HepG2 (cell line): ENCODE measurements around the gene GMCL2. TPM values are rescaled to one million over a fixed set of nuclear protein-coding genes. Genes with fewer than 3 reads are reported as not detected.

Experiments
- ATAC-seq: fragments of 200-7000 bp; cut with Tn5 transposase; 3 replicates; pipeline ENCODE4 v1.9.1; 2020; ENCODE audit warnings: mild to moderate bottlenecking, moderate library complexity
- BruUV-seq: library from RNA; stranded (reverse); fragments of 400-500 nt; replicated peaks from 2 replicates; lab custom pipeline; 2021; lab: Mats Ljungman, UMichigan
- CTCF ChIA-PET: fragments of 300-600 bp; formaldehyde crosslinking; extraction: SDS; loops from one replicate; lab custom pipeline; 2021; ENCODE audit warnings: low total read pairs, inconsistent platforms, low intra/inter-chr PET ratio; lab: Yijun Ruan, JAX
- POLR2A ChIA-PET: fragments of 350-600 bp; sonication (Branson Sonifier 250); formaldehyde crosslinking; loops from one replicate; lab custom pipeline; 2020; ENCODE audit warnings: antibody characterized with exemption, inconsistent platforms; lab: Yijun Ruan, JAX
- DNase-seq: peaks from one replicate; pipeline ENCODE4 v3.0.0-alpha.2; 2015; ENCODE audit warnings: low spot score
- FAIRE-seq: peaks from 3 replicates; lab custom pipeline; 2011; peaks lifted over from hg19 to GRCh38; lab: Jason Lieb, UNC
- H2AFZ ChIP-seq: one replicate; pipeline ENCODE4 v1.6.1; 2011; ENCODE audit warnings: low read length, inconsistent platforms
- H3K27ac ChIP-seq: fragments of 300-600 bp; 3 replicates; pipeline ENCODE4 v1.8.0; 2011; ENCODE audit warnings: mixed run types, mild to moderate bottlenecking, mixed read lengths, low read length, inconsistent platforms; ENCODE audit not compliant: insufficient read depth; ENCODE audit errors: extremely low read length
- H3K27me3 ChIP-seq, 2 experiments: fragments of 200-600 bp in 1 of 2; 2 replicates in 1 of 2; 3 replicates in 1 of 2; pipeline versions ENCODE4 v1.6.0 to v1.8.0; 2011; ENCODE audit warnings: low read length in 2 of 2, mild to moderate bottlenecking in 2 of 2, moderate library complexity in 2 of 2, inconsistent platforms in 1 of 2; ENCODE audit not compliant: insufficient read depth in 2 of 2, control insufficient read depth in 1 of 2
- H3K36me3 ChIP-seq, 2 experiments: fragments of 200-600 bp in 1 of 2; replicated peaks in 1 of 2; 2 replicates in 1 of 2; 3 replicates in 1 of 2; pipeline versions ENCODE4 v1.5.1 to v1.8.0; 2011; ENCODE audit warnings: low read length in 2 of 2, inconsistent platforms in 1 of 2; ENCODE audit not compliant: insufficient read depth in 2 of 2, control insufficient read depth in 1 of 2
- H3K4me1 ChIP-seq: 2 replicates; pipeline ENCODE4 v1.5.1; 2012; ENCODE audit warnings: low read length, inconsistent platforms; ENCODE audit not compliant: insufficient read depth
- H3K4me2 ChIP-seq: 2 replicates; pipeline ENCODE4 v1.6.0; 2011; ENCODE audit warnings: low read depth, low read length, inconsistent platforms
- H3K4me3 ChIP-seq, 3 experiments: fragments of 200-600 bp in 1 of 3; sonication (generic), shearing (Covaris generic) in 1 of 3; replicated peaks in 1 of 3; 2 replicates each; pipeline ENCODE4 v1.5.1; 2011 to 2016; ENCODE audit warnings: low read length in 3 of 3, inconsistent platforms in 2 of 3, low read depth in 2 of 3, mild to moderate bottlenecking in 2 of 3, control low read depth in 1 of 3, mixed read lengths in 1 of 3; ENCODE audit not compliant: insufficient read depth in 1 of 3
- H3K79me2 ChIP-seq: one replicate; pipeline ENCODE4 v1.6.1; 2011; ENCODE audit warnings: low read length, inconsistent platforms; ENCODE audit not compliant: insufficient read depth
- H3K9ac ChIP-seq: 2 replicates; pipeline ENCODE4 v1.6.0; 2011; ENCODE audit warnings: mild to moderate bottlenecking, low read depth, low read length, inconsistent platforms; ENCODE audit not compliant: insufficient read depth
- H3K9me3 ChIP-seq: 2 replicates; pipeline ENCODE4 v1.5.1; 2012; ENCODE audit warnings: mild to moderate bottlenecking, low read length
- H4K20me1 ChIP-seq: 2 replicates; pipeline ENCODE4 v1.6.0; 2011; ENCODE audit warnings: inconsistent platforms, mild to moderate bottlenecking, low read length, moderate library complexity; ENCODE audit not compliant: insufficient read depth
- ASH2L ChIP-seq: fragments of 300-600, 200-600 bp; sonication (generic); IDR thresholded peaks from 2 replicates; pipeline ENCODE4 v1.7.0; 2017; ENCODE audit warnings: low read depth, mild to moderate bottlenecking, moderate library complexity, mixed read lengths, low read length; ENCODE audit not compliant: insufficient read length
- BCL6 ChIP-seq: IDR thresholded peaks from 2 replicates; pipeline ENCODE4 v1.6.1; 2016; ENCODE audit warnings: missing genetic modification reagents, missing compliant biosample characterization
- DRAP1 ChIP-seq: IDR thresholded peaks from 2 replicates; pipeline ENCODE4 v1.6.1; 2016; ENCODE audit warnings: missing genetic modification reagents, missing compliant biosample characterization
- HIVEP1 ChIP-seq: sonication (generic); formaldehyde crosslinking; IDR thresholded peaks from 2 replicates; pipeline ENCODE4 v1.4.0; 2020; ENCODE audit warnings: mild to moderate bottlenecking, missing genetic modification reagents
- HNRNPK ChIP-seq: fragments of 200-400 bp; formaldehyde crosslinking; IDR thresholded peaks from 2 replicates; pipeline ENCODE4 v1.6.1; 2018; ENCODE audit warnings: low read length, low read depth, moderate library complexity, mild to moderate bottlenecking; ENCODE audit not compliant: poor library complexity, severe bottlenecking
- ISL2 ChIP-seq: sonication (generic); formaldehyde crosslinking; IDR thresholded peaks from 2 replicates; pipeline ENCODE4 v1.5.0; 2020; ENCODE audit warnings: missing genetic modification reagents
- RBM39 ChIP-seq: fragments of 200-400 bp; formaldehyde crosslinking; IDR thresholded peaks from one replicate; pipeline ENCODE4 v1.6.1; 2018; ENCODE audit warnings: antibody characterized with exemption, mild to moderate bottlenecking, low read depth, low read length; ENCODE audit not compliant: poor library complexity, severe bottlenecking
- TAF15 ChIP-seq: fragments of 200-400 bp; formaldehyde crosslinking; IDR thresholded peaks from one replicate; pipeline ENCODE4 v1.6.1; 2018; ENCODE audit warnings: mild to moderate bottlenecking, low read depth, low read length; ENCODE audit not compliant: poor library complexity, severe bottlenecking
- ZBTB20 ChIP-seq: sonication (generic); formaldehyde crosslinking; IDR thresholded peaks from 2 replicates; pipeline ENCODE4 v1.8.1; 2023; ENCODE audit warnings: missing genetic modification reagents, low read depth, mild to moderate bottlenecking, borderline replicate concordance
- ZEB1 ChIP-seq: IDR thresholded peaks from 2 replicates; pipeline ENCODE4 v1.6.1; 2012; ENCODE audit warnings: mild to moderate bottlenecking, low read depth, inconsistent platforms; ENCODE audit not compliant: insufficient replicate concordance
- ZNF891 ChIP-seq: sonication (generic); formaldehyde crosslinking; IDR thresholded peaks from 2 replicates; pipeline ENCODE4 v1.5.0; 2020; ENCODE audit warnings: mild to moderate bottlenecking, missing genetic modification reagents
- WGBS: methylation state at CpG from one replicate; pipeline ENCODE4 v1.1.6; 2017; ENCODE audit warnings: low lambda C conversion rate; 5-methylcytosine and 5-hydroxymethylcytosine counted together
- in situ Hi-C: cut with HindIII; loops from 2 replicates; pipeline ENCODE4 v1.10.0; 2017; ENCODE audit warnings: low pct_unique_long_range_greater_than_20kb; ENCODE audit not compliant: extremely low pct_ligation_motif_present
- intact Hi-C: fragments of 100-400 bp; cut with micrococcal nuclease; formaldehyde crosslinking; loops from one replicate; pipeline ENCODE4 v1.10.0; 2022; ENCODE audit not compliant: unreplicated experiment
- polyA plus RNA-seq, 8 experiments: library from polyadenylated mRNA; depleted of rRNA in 3 of 8; stranded (reverse) in 7 of 8; unstranded in 1 of 8; fragments of >200 nt; fragmentation: Illumina TruSeq in 4 of 8; extraction: Trizol in 4 of 8; gene quantifications; 2 replicates each; pipeline versions ENCODE4 v1.2.1 to v1.2.3, GENCODE V29; 2011 to 2016; ENCODE audit warnings: low read depth in 4 of 8, missing spikeins in 1 of 8, mixed read lengths in 1 of 8; ENCODE audit not compliant: insufficient read depth in 1 of 8
- total RNA-seq, 5 experiments: library from RNA; depleted of rRNA; stranded (reverse); fragments of >200 nt; fragmentation: Illumina TruSeq; extraction: Trizol; gene quantifications; 2 replicates each; pipeline ENCODE4 v1.2.3, GENCODE V29; 2016; ENCODE audit warnings: low read depth in 1 of 5
- TF ChIP-seq, protein P1 (sequence below): sonication (generic); formaldehyde crosslinking; IDR thresholded peaks from 2 replicates; pipeline ENCODE4 v1.4.0; 2020; ENCODE audit warnings: missing genetic modification reagents, borderline replicate concordance
- TF ChIP-seq, protein P2 (sequence below): sonication (generic); formaldehyde crosslinking; IDR thresholded peaks from 2 replicates; pipeline ENCODE4 v1.4.0; 2020; ENCODE audit warnings: mild to moderate bottlenecking, missing genetic modification reagents, borderline replicate concordance
- TF ChIP-seq, protein P3 (sequence below): sonication (generic); formaldehyde crosslinking; IDR thresholded peaks from 2 replicates; pipeline ENCODE4 v1.5.0; 2020; ENCODE audit warnings: missing genetic modification reagents

Gene GMCL2
- total and polyA plus RNA-seq, 2 of the 13 experiments (the other 11 are each of a cell fraction or from before 2014, with no cell fraction given) = 0.03 TPM; not detected in 1

GRCh38 chr5:178160176-178160575 is 27.0 kb downstream of the GMCL2 start (continued):
- no peak for TF ChIP-seq ZNF891
- TF ChIP-seq BCL6 (CRISPR knock-in tag) = no peak
- TF ChIP-seq TAF15 = no peak
- TF ChIP-seq ASH2L = no peak
- TF ChIP-seq, protein P1, sequence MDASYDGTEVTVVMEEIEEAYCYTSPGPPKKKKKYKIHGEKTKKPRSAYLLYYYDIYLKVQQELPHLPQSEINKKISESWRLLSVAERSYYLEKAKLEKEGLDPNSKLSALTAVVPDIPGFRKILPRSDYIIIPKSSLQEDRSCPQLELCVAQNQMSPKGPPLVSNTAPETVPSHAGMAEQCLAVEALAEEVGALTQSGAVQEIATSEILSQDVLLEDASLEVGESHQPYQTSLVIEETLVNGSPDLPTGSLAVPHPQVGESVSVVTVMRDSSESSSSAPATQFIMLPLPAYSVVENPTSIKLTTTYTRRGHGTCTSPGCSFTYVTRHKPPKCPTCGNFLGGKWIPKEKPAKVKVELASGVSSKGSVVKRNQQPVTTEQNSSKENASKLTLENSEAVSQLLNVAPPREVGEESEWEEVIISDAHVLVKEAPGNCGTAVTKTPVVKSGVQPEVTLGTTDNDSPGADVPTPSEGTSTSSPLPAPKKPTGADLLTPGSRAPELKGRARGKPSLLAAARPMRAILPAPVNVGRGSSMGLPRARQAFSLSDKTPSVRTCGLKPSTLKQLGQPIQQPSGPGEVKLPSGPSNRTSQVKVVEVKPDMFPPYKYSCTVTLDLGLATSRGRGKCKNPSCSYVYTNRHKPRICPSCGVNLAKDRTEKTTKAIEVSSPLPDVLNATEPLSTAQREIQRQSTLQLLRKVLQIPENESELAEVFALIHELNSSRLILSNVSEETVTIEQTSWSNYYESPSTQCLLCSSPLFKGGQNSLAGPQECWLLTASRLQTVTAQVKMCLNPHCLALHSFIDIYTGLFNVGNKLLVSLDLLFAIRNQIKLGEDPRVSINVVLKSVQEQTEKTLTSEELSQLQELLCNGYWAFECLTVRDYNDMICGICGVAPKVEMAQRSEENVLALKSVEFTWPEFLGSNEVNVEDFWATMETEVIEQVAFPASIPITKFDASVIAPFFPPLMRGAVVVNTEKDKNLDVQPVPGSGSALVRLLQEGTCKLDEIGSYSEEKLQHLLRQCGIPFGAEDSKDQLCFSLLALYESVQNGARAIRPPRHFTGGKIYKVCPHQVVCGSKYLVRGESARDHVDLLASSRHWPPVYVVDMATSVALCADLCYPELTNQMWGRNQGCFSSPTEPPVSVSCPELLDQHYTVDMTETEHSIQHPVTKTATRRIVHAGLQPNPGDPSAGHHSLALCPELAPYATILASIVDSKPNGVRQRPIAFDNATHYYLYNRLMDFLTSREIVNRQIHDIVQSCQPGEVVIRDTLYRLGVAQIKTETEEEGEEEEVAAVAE (CRISPR knock-in tag) = no peak

- Histone ChIP-seq H3K4me1 (peaks cover 34% of the 10 kb centered on the region), H3K79me2 (peaks cover 10% of the 10 kb centered on the region), H3K27ac (no peak overlapping the region), H3K9me3 (no peaks in the 10 kb centered on the region), H2AFZ (no peak overlapping the region), H3K4me2 (peak overlapping the region; percentile 73), H3K4me3 (peak overlapping the region in 1 of 3 experiments; percentile 88; a peak in 2 of 6 replicates), H4K20me1 (0 out of 2 replicates have a peak, but pooled peaks cover 3% of the 10 kb centered on the region), H3K9ac (peak overlapping the region; percentile 86; the same call in 1 of the 2 replicates), H3K36me3 (peaks cover 7 to 12% of the 10 kb centered on the region in 2 experiments; a peak in 4 of 5 replicates), H3K27me3 (no peaks in the 10 kb centered on the region; a peak in 1 of 5 replicates)
- no peak for ATAC-seq
- 56% methylated on average over 8 of the region's 8 CpGs for WGBS
- intact Hi-C loops = no loop called here
- in situ Hi-C loops = no loop called here
- no peak for FAIRE-seq
- POLR2A ChIA-PET = no interaction called here
- no peak for DNase-seq
- CTCF ChIA-PET = no interaction called here
- no TSS peak for BruUV-seq
- TF ChIP-seq ZEB1 (no peak), DRAP1 (CRISPR knock-in tag) (no peak), ISL2 (CRISPR knock-in tag) (no peak), HNRNPK (no peak), ZBTB20 (no peak), RBM39 (no peak), HIVEP1 (CRISPR knock-in tag) (no peak)
- TF ChIP-seq, protein P2, sequence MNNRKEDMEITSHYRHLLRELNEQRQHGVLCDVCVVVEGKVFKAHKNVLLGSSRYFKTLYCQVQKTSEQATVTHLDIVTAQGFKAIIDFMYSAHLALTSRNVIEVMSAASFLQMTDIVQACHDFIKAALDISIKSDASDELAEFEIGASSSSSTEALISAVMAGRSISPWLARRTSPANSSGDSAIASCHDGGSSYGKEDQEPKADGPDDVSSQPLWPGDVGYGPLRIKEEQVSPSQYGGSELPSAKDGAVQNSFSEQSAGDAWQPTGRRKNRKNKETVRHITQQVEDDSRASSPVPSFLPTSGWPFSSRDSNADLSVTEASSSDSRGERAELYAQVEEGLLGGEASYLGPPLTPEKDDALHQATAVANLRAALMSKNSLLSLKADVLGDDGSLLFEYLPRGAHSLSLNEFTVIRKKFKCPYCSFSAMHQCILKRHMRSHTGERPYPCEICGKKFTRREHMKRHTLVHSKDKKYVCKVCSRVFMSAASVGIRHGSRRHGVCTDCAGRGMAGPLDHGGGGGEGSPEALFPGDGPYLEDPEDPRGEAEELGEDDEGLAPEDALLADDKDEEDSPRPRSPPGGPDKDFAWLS (CRISPR knock-in tag) = no peak
- TF ChIP-seq, protein P3, sequence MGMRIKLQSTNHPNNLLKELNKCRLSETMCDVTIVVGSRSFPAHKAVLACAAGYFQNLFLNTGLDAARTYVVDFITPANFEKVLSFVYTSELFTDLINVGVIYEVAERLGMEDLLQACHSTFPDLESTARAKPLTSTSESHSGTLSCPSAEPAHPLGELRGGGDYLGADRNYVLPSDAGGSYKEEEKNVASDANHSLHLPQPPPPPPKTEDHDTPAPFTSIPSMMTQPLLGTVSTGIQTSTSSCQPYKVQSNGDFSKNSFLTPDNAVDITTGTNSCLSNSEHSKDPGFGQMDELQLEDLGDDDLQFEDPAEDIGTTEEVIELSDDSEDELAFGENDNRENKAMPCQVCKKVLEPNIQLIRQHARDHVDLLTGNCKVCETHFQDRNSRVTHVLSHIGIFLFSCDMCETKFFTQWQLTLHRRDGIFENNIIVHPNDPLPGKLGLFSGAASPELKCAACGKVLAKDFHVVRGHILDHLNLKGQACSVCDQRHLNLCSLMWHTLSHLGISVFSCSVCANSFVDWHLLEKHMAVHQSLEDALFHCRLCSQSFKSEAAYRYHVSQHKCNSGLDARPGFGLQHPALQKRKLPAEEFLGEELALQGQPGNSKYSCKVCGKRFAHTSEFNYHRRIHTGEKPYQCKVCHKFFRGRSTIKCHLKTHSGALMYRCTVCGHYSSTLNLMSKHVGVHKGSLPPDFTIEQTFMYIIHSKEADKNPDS (CRISPR knock-in tag) = no peak
Measured at GRCh38 chr5:178155065-178155464, 32.1 kb downstream of the GMCL2 start.
